ENCODE data around the gene ADAP1.
A peak's percentile ranks its signal among the peaks of the same experiment; 100 is the strongest.

DNA sequence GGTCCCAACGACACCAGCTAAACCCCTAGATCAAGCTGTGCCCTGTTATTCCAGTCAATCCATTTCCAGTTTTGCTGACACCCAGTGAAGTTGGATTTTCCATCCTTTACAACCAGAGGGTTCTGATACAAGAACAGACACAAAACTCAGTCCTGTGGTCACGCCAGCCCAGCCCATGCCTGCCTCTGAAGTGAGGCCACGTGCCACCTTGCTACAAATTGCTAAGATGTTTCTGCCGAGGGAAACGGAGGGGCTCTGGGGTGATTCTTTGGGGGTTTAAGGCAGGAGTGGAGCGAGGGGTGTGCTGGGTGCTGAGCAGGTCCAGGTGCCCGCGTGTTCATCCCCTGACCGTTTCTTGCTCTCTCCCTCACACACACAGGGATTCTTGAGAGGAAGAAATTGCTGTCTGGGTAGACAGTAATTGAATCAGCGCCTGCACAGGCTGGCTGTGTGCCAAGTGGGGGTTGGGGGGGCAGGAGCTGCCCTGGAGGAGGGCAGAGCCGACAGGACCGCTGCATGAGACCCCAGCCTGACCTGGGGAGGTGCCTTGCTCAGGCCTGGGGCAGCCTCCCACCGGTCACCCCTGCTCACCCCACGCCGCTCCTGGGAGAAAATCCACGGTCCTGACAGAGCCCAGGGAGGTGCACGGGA is 38.1 kb downstream of the ADAP1 start:
- TF ChIP-seq ZNF302 (tag by site-specific recombination; IDR thresholded peaks at IDR 0.05; ENCODE audit: low read depth) = no peak
- no peak for TF ChIP-seq ZNF311 (tag by site-specific recombination; IDR thresholded peaks at IDR 0.05; ENCODE audit: borderline replicate concordance)
- TF ChIP-seq KLF1 (tag by site-specific recombination; IDR thresholded peaks at IDR 0.05) = no peak
- TF ChIP-seq ZNF768 (tag by site-specific recombination; IDR thresholded peaks at IDR 0.05) = no peak
- no peak for TF ChIP-seq ZNF776 (tag by site-specific recombination; IDR thresholded peaks at IDR 0.05; ENCODE audit: borderline replicate concordance)
- TF ChIP-seq, protein P1, sequence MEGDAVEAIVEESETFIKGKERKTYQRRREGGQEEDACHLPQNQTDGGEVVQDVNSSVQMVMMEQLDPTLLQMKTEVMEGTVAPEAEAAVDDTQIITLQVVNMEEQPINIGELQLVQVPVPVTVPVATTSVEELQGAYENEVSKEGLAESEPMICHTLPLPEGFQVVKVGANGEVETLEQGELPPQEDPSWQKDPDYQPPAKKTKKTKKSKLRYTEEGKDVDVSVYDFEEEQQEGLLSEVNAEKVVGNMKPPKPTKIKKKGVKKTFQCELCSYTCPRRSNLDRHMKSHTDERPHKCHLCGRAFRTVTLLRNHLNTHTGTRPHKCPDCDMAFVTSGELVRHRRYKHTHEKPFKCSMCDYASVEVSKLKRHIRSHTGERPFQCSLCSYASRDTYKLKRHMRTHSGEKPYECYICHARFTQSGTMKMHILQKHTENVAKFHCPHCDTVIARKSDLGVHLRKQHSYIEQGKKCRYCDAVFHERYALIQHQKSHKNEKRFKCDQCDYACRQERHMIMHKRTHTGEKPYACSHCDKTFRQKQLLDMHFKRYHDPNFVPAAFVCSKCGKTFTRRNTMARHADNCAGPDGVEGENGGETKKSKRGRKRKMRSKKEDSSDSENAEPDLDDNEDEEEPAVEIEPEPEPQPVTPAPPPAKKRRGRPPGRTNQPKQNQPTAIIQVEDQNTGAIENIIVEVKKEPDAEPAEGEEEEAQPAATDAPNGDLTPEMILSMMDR (tag by site-specific recombination; IDR thresholded peaks at IDR 0.05) = no peak
- TF ChIP-seq ZNF398 (tag by site-specific recombination; IDR thresholded peaks at IDR 0.05) = peak; percentile 58
- TF ChIP-seq ZBTB49 (tag by site-specific recombination; IDR thresholded peaks at IDR 0.05; ENCODE audit: low read depth) = no peak
- no peak for TF ChIP-seq ZNF513 (tag by site-specific recombination; IDR thresholded peaks at IDR 0.05)
- no peak for TF ChIP-seq ZNF677 (tag by site-specific recombination; IDR thresholded peaks at IDR 0.05)
- no peak for TF ChIP-seq REST (tag by site-specific recombination; IDR thresholded peaks at IDR 0.05)
